UCSD-AML1 (cell line): ENCODE data around the gene TRPM4.
"Not testable (repeated sequence)": the region's sequence is repeated elsewhere in the genome, so short reads cannot be mapped to it uniquely, and the experiment has no call there.

Experiments
- DNase-seq: peaks from one replicate; lab custom pipeline; 2025; ENCODE audit not compliant: unreplicated experiment; lab: John Stamatoyannopoulos, UW

The TRPM4 gene

GRCh38 chr19:49186108-49186507 lies 28.5 kb downstream of the TRPM4 start:
- no peak for DNase-seq

- no peak for DNase-seq
Observed at GRCh38 chr19:49188626-49189200, 31.1 kb downstream of the TRPM4 start.

- DNase-seq = no peak
Observed at GRCh38 chr19:49189259-49189658, 31.7 kb downstream of the TRPM4 start.

DNA sequence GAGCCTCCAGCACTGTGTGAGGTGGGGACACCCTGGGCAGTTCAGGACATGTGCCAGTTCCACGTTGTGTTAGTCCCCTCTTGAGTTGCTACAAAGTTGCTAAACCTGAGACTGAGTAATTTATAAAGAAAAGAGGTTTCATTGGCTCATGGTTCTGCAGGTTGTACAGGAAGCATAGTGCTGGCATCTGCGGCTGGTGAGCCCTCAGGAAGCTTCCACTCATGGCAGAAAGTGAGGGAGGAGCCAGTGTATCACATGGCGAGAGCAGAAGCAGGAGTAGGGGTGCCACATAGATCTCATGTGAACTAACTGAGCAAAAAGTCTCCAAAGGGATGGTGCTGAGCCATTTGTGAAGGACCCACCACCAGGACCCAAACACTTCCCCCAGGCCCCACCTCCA lies 33.2 kb downstream of the TRPM4 start:
- DNase-seq = no peak

GRCh38 chr19:49193822-49194394 lies 36.3 kb downstream of the TRPM4 start:
- no peak for DNase-seq

- no peak for DNase-seq
Observed at GRCh38 chr19:49194408-49194807, 36.8 kb downstream of the TRPM4 start.

- no peak for DNase-seq
Observed at GRCh38 chr19:49196527-49197240, 39.1 kb downstream of the TRPM4 start.

GRCh38 chr19:49200238-49200862 lies 42.8 kb downstream of the TRPM4 start:
- DNase-seq = peak; percentile 30

GRCh38 chr19:49201042-49201441 lies 43.5 kb downstream of the TRPM4 start:
- no peak for DNase-seq

GRCh38 chr19:49205114-49205513 lies 47.5 kb downstream of the TRPM4 start:
- no peak for DNase-seq

DNA sequence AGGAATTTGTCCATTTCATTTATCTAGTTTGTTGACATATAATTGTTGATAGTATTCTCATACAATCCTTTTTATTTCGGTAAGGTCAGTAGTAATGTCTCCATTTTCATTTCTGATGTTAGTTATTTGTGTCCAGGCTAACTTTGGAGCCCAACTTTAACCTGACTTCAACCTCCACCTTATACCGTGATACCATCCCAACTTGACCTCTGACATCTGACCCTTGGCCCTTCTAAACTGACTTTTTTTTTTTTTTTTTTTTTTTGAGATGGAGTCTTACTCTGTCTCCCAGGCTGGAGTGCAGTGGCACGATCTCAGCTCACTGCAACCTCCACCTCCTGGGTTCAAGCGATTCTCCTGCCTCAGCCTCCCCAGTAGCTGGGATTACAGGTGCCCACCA lies 51.9 kb downstream of the TRPM4 start:
- DNase-seq = not testable (repeated sequence)

GRCh38 chr19:49210108-49210900 lies 52.7 kb downstream of the TRPM4 start:
- no peak for DNase-seq

- no peak for DNase-seq
Observed at GRCh38 chr19:49210901-49211451, 53.4 kb downstream of the TRPM4 start.

DNA sequence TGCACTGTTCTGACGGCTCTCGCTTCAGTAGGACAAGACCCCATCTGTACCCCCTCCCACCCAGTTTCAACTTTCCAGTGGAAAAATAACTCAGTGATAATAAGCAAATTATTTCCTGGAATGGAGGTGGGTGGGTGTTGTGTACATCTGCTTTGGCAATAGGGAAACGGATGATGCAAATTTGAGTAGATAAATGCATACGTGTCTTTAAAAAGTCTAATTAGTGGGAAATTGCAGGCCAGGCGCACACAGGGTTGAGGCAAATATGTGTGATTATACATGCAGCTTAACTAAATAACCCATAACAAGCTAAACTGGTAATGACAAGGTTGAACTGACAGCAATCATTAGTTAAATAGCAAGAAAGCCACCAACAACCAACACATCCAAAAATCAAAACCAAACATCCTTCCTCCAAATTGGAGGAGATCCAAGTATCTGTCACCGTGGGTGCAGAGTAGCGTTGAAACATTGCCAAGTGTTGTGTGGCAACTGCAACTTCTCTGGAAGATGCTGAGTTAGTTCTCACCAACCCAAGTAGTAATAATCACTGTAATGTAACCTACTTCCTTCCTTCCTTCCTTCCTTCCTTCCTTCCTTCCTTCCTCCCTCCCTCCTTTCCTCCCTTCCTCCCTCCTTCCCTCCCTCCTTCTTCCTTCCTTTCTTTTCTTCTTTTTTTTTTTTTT lies 54.6 kb downstream of the TRPM4 start:
- no peak for DNase-seq

DNA sequence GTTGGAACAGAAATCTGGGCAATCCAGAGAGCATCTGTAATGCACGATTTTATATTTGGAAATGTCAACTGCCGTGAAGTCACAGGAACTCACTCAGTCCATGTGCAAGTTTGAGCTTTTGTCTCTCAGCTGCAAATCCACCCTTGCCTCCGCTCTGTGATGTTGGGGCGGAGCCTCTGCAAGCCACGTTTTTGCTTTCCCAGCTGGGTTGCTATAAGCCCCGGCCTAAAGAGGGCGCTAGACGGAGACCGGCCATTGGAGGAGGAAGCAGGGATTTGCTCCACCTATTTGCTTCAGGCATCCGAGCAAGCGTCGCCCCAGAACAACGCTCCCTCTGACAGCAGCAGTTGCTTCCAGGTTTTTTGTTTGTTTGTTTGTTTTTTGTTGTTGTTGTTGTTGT lies 56.2 kb downstream of the TRPM4 start:
- no peak for DNase-seq

GRCh38 chr19:49214701-49215100 lies 57.1 kb downstream of the TRPM4 start:
- no peak for DNase-seq

- no peak for DNase-seq
Observed at GRCh38 chr19:49216071-49216470, 58.5 kb downstream of the TRPM4 start.

GRCh38 chr19:49217382-49217781 lies 59.8 kb downstream of the TRPM4 start:
- DNase-seq = no peak

GRCh38 chr19:49222011-49222410 lies 64.4 kb downstream of the TRPM4 start:
- no peak for DNase-seq

GRCh38 chr19:49222528-49222927 lies 64.9 kb downstream of the TRPM4 start:
- no peak for DNase-seq
